Measurements from ENCODE around the gene ZGPAT.
"Not testable (repeated sequence)": the region's sequence is repeated elsewhere in the genome, so short reads cannot be mapped to it uniquely, and the experiment has no call there.

Gene ZGPAT

GRCh38 chr20:63707558-63708300 is at the start of gene ZGPAT, which contains the start of gene ARFRP1:
Gene ZGPAT, plus strand, starts transcription at chr20:63708039. Its CDS starts 542 bp downstream, at chr20:63708581.
Gene ARFRP1, minus strand, starts transcription at chr20:63707976. Its CDS starts 885 bp downstream, at chr20:63707091.
- DNase-seq, result peak; percentile 79 to 80

- DNase-seq, result no peak
These were observed 49.1 kb upstream of the ZGPAT start for GRCh38 chr20:63658749-63659187.

- no peak for DNase-seq
These were observed 48.5 kb upstream of the ZGPAT start for GRCh38 chr20:63659370-63659769.

GRCh38 chr20:63660174-63660573 is 47.7 kb upstream of the ZGPAT start:
- not testable (repeated sequence) for DNase-seq

GRCh38 chr20:63660622-63661021 is 47.2 kb upstream of the ZGPAT start:
- DNase-seq, result no peak

GRCh38 chr20:63661108-63661507 is 46.7 kb upstream of the ZGPAT start:
- no peak for DNase-seq

GRCh38 chr20:63661959-63662812 is 45.7 kb upstream of the ZGPAT start:
- no peak for DNase-seq

- DNase-seq, result no peak
These were observed 45.0 kb upstream of the ZGPAT start for GRCh38 chr20:63662813-63663189.

- DNase-seq, result no peak
These were observed 44.3 kb upstream of the ZGPAT start for GRCh38 chr20:63663332-63664066.

- DNase-seq, result no peak
These were observed 43.5 kb upstream of the ZGPAT start for GRCh38 chr20:63664143-63664851.

- DNase-seq, result no peak
These were observed 42.8 kb upstream of the ZGPAT start for GRCh38 chr20:63664861-63665594.

GRCh38 chr20:63665708-63666107 is 42.1 kb upstream of the ZGPAT start:
- no peak for DNase-seq

- DNase-seq, result no peak
These were observed 40.0 kb upstream of the ZGPAT start for GRCh38 chr20:63667858-63668257.

GRCh38 chr20:63668351-63668750 is 39.5 kb upstream of the ZGPAT start:
- DNase-seq, result no peak

GRCh38 chr20:63671695-63672094 is 36.1 kb upstream of the ZGPAT start:
- not testable (repeated sequence) for DNase-seq

GRCh38 chr20:63672666-63673065 is 35.2 kb upstream of the ZGPAT start:
- no peak for DNase-seq

- no peak for DNase-seq
These were observed 33.9 kb upstream of the ZGPAT start for GRCh38 chr20:63673951-63674350.

GRCh38 chr20:63675681-63676368 is 32.0 kb upstream of the ZGPAT start:
- no peak for DNase-seq

- no peak for DNase-seq
These were observed 29.8 kb upstream of the ZGPAT start for GRCh38 chr20:63678071-63678470.

- DNase-seq, result no peak
These were observed 29.0 kb upstream of the ZGPAT start for GRCh38 chr20:63678667-63679465.
